H1 (cell line): Measurements from ENCODE around the gene NTRK1. TPM values are rescaled to one million over a fixed set of nuclear protein-coding genes. Genes with fewer than 3 reads are reported as not detected.

Experiments
- BACH1 ChIP-seq: IDR thresholded peaks from 2 replicates; pipeline ENCODE4 v1.6.1; 2012; ENCODE audit warnings: low read length, improper control_type of control experiment
- BCL11A ChIP-seq, 2 experiments: IDR thresholded peaks; one replicate each; pipeline ENCODE4 v1.6.1; 2011; ENCODE audit warnings: low read depth in 2 of 2, low read length in 2 of 2, mild to moderate bottlenecking in 2 of 2
- BRCA1 ChIP-seq: IDR thresholded peaks from 2 replicates; pipeline ENCODE4 v1.6.1; 2012; ENCODE audit warnings: low read depth, low read length, improper control_type of control experiment
- CBX8 ChIP-seq: fragments of 300-800, 300-1000 bp; sonication (generic); IDR thresholded peaks from 2 replicates; pipeline ENCODE4 v1.7.1; 2016; ENCODE audit warnings: low read depth, low read length, borderline replicate concordance
- CEBPB ChIP-seq: IDR thresholded peaks from 2 replicates; pipeline ENCODE4 v1.6.1; 2012; ENCODE audit warnings: low read depth, low read length
- CHD1 ChIP-seq: IDR thresholded peaks from 2 replicates; pipeline ENCODE4 v1.6.1; 2012; ENCODE audit warnings: low read depth, low read length, improper control_type of control experiment
- EGR1 ChIP-seq: IDR thresholded peaks from 2 replicates; pipeline ENCODE4 v1.6.1; 2011; ENCODE audit warnings: low read depth, low read length, borderline replicate concordance
- EP300 ChIP-seq, 2 experiments: IDR thresholded peaks; 1 replicate in 1 of 2; 2 replicates in 1 of 2; pipeline ENCODE4 v1.6.1; 2011 to 2012; ENCODE audit warnings: low read depth in 2 of 2, low read length in 2 of 2, mild to moderate bottlenecking in 2 of 2, borderline replicate concordance in 1 of 2, inconsistent platforms in 1 of 2, moderate library complexity in 1 of 2
- FOSL1 ChIP-seq: IDR thresholded peaks from 2 replicates; pipeline ENCODE4 v1.6.1; 2011; ENCODE audit warnings: mild to moderate bottlenecking, low read depth, low read length, moderate library complexity; ENCODE audit not compliant: insufficient read depth
- GABPA ChIP-seq: IDR thresholded peaks from 2 replicates; pipeline ENCODE4 v1.6.1; 2011; ENCODE audit warnings: mild to moderate bottlenecking, low read length, moderate library complexity, borderline replicate concordance; ENCODE audit not compliant: insufficient read depth
- KDM1A ChIP-seq: fragments of 200-600, 300-600 bp; sonication (generic); IDR thresholded peaks from 2 replicates; pipeline ENCODE4 v1.7.1; 2016; ENCODE audit warnings: mild to moderate bottlenecking, low read length, borderline replicate concordance
- MAFK ChIP-seq: IDR thresholded peaks from 2 replicates; pipeline ENCODE4 v1.6.1; 2012; ENCODE audit warnings: low read depth, mild to moderate bottlenecking, improper control_type of control experiment, low read length
- NRF1 ChIP-seq: IDR thresholded peaks from 2 replicates; pipeline ENCODE4 v1.6.1; 2011; ENCODE audit warnings: mild to moderate bottlenecking, low read depth, low read length, improper control_type of control experiment
- PHF8 ChIP-seq: fragments of 200-600 bp; sonication (generic); conservative IDR thresholded peaks from 2 replicates; pipeline ENCODE4 v1.7.1; 2012; ENCODE audit warnings: low read depth, mild to moderate bottlenecking, inconsistent platforms, low read length, moderate library complexity
- POLR2A ChIP-seq, 2 experiments: IDR thresholded peaks; 1 replicate in 1 of 2; 2 replicates in 1 of 2; pipeline ENCODE4 v1.6.1; 2011; ENCODE audit warnings: low read depth in 2 of 2, low read length in 2 of 2, mild to moderate bottlenecking in 2 of 2; ENCODE audit errors: control extremely low read depth in 1 of 2
- RAD21 ChIP-seq, 2 experiments: IDR thresholded peaks in 1 of 2; conservative IDR thresholded peaks in 1 of 2; 2 replicates each; pipeline ENCODE4 v1.6.1; 2011; ENCODE audit warnings: low read depth in 2 of 2, low read length in 2 of 2, improper control_type of control experiment in 1 of 2, inconsistent platforms in 1 of 2, mild to moderate bottlenecking in 1 of 2, moderate library complexity in 1 of 2
- RFX5 ChIP-seq: IDR thresholded peaks from 2 replicates; pipeline ENCODE4 v1.6.1; 2011; ENCODE audit warnings: low read depth, low read length, improper control_type of control experiment, borderline replicate concordance
- RNF2 ChIP-seq: fragments of 200-900, 300-1000 bp; sonication (generic); IDR thresholded peaks from 2 replicates; pipeline ENCODE4 v1.7.1; 2016; ENCODE audit warnings: borderline replicate concordance, low read depth, mild to moderate bottlenecking, antibody characterized with exemption, low read length; ENCODE audit not compliant: poor library complexity, severe bottlenecking; ENCODE audit errors: missing control alignments
- SIRT6 ChIP-seq: IDR thresholded peaks from one replicate; pipeline ENCODE4 v1.7.1; 2012; ENCODE audit warnings: low read length, inconsistent platforms
- SP1 ChIP-seq: IDR thresholded peaks from 2 replicates; pipeline ENCODE4 v1.6.1; 2011; ENCODE audit warnings: low read depth, low read length
- SUZ12 ChIP-seq: fragments of 200-600 bp; sonication (generic); IDR thresholded peaks from 2 replicates; pipeline ENCODE4 v1.6.1; 2012; ENCODE audit warnings: mild to moderate bottlenecking, inconsistent platforms, low read length, moderate library complexity, mixed read lengths
- TAF1 ChIP-seq: IDR thresholded peaks from 2 replicates; pipeline ENCODE4 v1.6.1; 2011; ENCODE audit warnings: mild to moderate bottlenecking, low read depth, low read length
- TAF7 ChIP-seq: optimal IDR thresholded peaks from 2 replicates; pipeline ENCODE3; 2011; ENCODE audit warnings: low read depth, mild to moderate bottlenecking, inconsistent platforms, low read length, moderate library complexity, borderline replicate concordance
- TCF12 ChIP-seq: IDR thresholded peaks from 2 replicates; pipeline ENCODE4 v1.6.1; 2011; ENCODE audit warnings: low read depth, mild to moderate bottlenecking, low read length
- YY1 ChIP-seq: IDR thresholded peaks from 2 replicates; pipeline ENCODE4 v1.6.1; 2011; ENCODE audit warnings: low read depth, mild to moderate bottlenecking, low read length
- polyA plus RNA-seq, 7 experiments: library from polyadenylated mRNA; depleted of rRNA in 3 of 7; stranded (reverse) in 5 of 7; unstranded in 2 of 7; fragments of >200 nt in 5 of 7; fragments of 200-250 nt in 2 of 7; gene quantifications; 1 replicate in 5 of 7; 2 replicates in 1 of 7; 4 replicates in 1 of 7; pipeline versions ENCODE4 v1.2.1 to v1.2.3, GENCODE V29; 2011 to 2013; ENCODE audit warnings: missing spikeins in 2 of 7, mixed read lengths in 2 of 7
- total RNA-seq: library from RNA; stranded (reverse); fragmentation: NEBNext Ultra II Directional; extraction: Animal tissue kit (Norgen Biotek cat#: 25700); gene quantifications from 2 replicates; pipeline ENCODE4 v1.2.1, GENCODE V29; 2021

The NTRK1 gene
- total and polyA plus RNA-seq, 2 of the 8 experiments (the other 6 are each of a cell fraction or from before 2014, with no cell fraction given), result 0.12 to 0.24 TPM

DNA sequence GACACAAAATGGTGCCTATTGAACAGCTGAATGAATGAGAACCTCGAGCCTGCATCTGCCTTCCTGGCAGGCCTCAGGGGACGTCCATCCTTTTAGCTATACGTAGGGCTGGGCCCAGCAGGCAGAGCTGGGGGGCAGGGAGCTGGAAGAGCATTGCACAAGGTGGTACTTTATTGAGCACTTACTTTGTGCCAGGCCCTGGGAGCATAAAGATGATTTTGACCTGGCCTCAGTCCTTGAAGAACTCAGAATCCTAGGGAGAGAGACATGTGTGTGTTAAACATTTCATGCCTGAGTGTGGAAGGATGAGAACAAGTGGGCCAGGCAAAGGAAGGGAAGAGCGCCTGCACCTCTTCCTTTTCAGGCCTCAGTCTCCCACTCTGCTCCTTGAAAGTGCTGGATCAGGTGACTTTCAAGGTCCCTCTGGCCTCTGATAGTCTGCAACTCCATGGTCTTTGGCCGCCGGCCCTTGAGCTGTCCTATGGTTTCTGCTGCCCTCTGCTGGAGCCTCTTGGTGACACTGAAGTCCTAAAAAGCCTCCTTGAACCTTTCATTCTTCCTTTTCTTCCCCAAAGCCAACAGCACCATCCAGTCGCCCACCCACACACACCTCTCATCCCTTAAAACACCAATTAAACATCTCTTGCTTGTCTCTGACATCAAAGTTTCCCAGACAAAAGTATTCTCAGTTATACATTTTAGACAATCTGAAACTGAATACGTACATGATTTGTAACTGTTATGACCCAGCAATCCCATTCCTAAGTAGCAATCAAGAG lies 29.3 kb downstream of the NTRK1 start (continued):
- TF ChIP-seq TCF12 (no peak), SP1 (peak; percentile 47; the same call in 1 of the 2 replicates), EGR1 (0 out of 2 replicates have a peak, but pooled peaks have one; percentile 32), SUZ12 (no peak), CHD1 (no peak), NRF1 (no peak), TAF7 (no peak), KDM1A (peak; percentile 64; the same call in 1 of the 2 replicates), SIRT6 (no peak), POLR2A (IDR thresholded peaks at IDR 0.05; ENCODE audit: control extremely low read depth in 1 of 2, low read depth in 2 of 2, low read length in 2 of 2) (peak in 1 of 2 experiments; percentile 43; a peak in 1 of 3 replicates), CEBPB (no peak), EP300 (IDR thresholded peaks at IDR 0.05; ENCODE audit: borderline replicate concordance in 1 of 2, low read depth in 2 of 2, low read length in 2 of 2) (no peak), PHF8 (no peak), CBX8 (no peak), GABPA (0 out of 2 replicates have a peak, but pooled peaks have one; percentile 11), BACH1 (no peak), MAFK (no peak), RFX5 (no peak), BRCA1 (no peak), BCL11A (IDR thresholded peaks at IDR 0.05; ENCODE audit: low read depth in 2 of 2, low read length in 2 of 2) (no peak), RAD21 (IDR thresholded peaks at IDR 0.05 in 1 of 2, conservative IDR thresholded peaks at IDR 0.05 in 1 of 2; ENCODE audit: low read depth in 2 of 2, low read length in 2 of 2) (peak; percentile 95 to 97), FOSL1 (no peak), YY1 (0 out of 2 replicates have a peak, but pooled peaks have one; percentile 44), RNF2 (no peak), TAF1 (0 out of 2 replicates have a peak, but pooled peaks have one; percentile 35)
